Type B pancreatic cell (in vitro differentiated cells): Measurements from ENCODE around the gene PAQR4. TPM values are rescaled to one million over a fixed set of nuclear protein-coding genes. Genes with fewer than 3 reads are reported as not detected.

ENCODE experiments used
- DNase-seq: peaks from one replicate; pipeline ENCODE4 v3.0.0; 2021; ENCODE audit warnings: mixed read lengths; ENCODE audit not compliant: unreplicated experiment; ENCODE audit errors: extremely low spot score
- H3K27ac Mint-ChIP-seq: 2 replicates; pipeline ENCODE4 v1.8.0; 2021; ENCODE audit warnings: mild to moderate bottlenecking, mixed read lengths
- H3K27me3 Mint-ChIP-seq: 2 replicates; pipeline ENCODE4 v1.8.0; 2021; ENCODE audit warnings: mixed read lengths
- H3K36me3 Mint-ChIP-seq: 2 replicates; pipeline ENCODE4 v1.8.0; 2021; ENCODE audit warnings: mixed read lengths
- H3K4me1 Mint-ChIP-seq: one replicate; pipeline ENCODE4 v1.8.0; 2021; ENCODE audit warnings: mixed read lengths; ENCODE audit not compliant: unreplicated experiment
- H3K4me3 Mint-ChIP-seq: 2 replicates; pipeline ENCODE4 v1.8.0; 2021; ENCODE audit warnings: mild to moderate bottlenecking, mixed read lengths
- H3K9me3 Mint-ChIP-seq: 2 replicates; pipeline ENCODE4 v1.8.0; 2021; ENCODE audit warnings: mixed read lengths
- CTCF ChIP-seq: fragments of 200-600 bp; sonication (generic); conservative IDR thresholded peaks from 2 replicates; pipeline ENCODE4 v1.5.0; 2021; ENCODE audit warnings: antibody characterized with exemption, mild to moderate bottlenecking
- total RNA-seq: library from RNA; stranded (reverse); gene quantifications from 2 replicates; pipeline ENCODE4 v1.2.1, GENCODE V29; 2021; ENCODE audit warnings: low replicate concordance

The PAQR4 gene
- total RNA-seq, 1 donor from 2014 or later, result 23.8 TPM

- TF ChIP-seq CTCF, result no peak
- DNase-seq, result no peak
- H3K4me1 Mint-ChIP-seq, result peaks cover 36% of the 10 kb centered on the region
- peak overlapping the region; percentile 98 for H3K27ac Mint-ChIP-seq
- H3K4me3 Mint-ChIP-seq, result peak overlapping the region; percentile 94
- H3K36me3 Mint-ChIP-seq, result peaks cover 5% of the 10 kb centered on the region
- H3K9me3 Mint-ChIP-seq, result no peaks in the 10 kb centered on the region
- peaks cover 13% of the 10 kb centered on the region for H3K27me3 Mint-ChIP-seq
Measured at GRCh38 chr16:3022208-3022683, 53.1 kb downstream of the PAQR4 start.

- Mint-ChIP-seq H3K4me1 (peaks cover 36% of the 10 kb centered on the region), H3K27ac (peak overlapping the region; percentile 98), H3K36me3 (peaks cover 5% of the 10 kb centered on the region), H3K9me3 (no peaks in the 10 kb centered on the region), H3K4me3 (peak overlapping the region; percentile 94), H3K27me3 (peaks cover 12% of the 10 kb centered on the region)
- no peak for DNase-seq
- no peak for TF ChIP-seq CTCF
Measured at GRCh38 chr16:3022684-3023414, 53.7 kb downstream of the PAQR4 start.

Other genes with a start within 250 kb of the PAQR4 start
- gene PRSS27, start 249.1 kb upstream of the PAQR4 start, total RNA-seq, result 19.0 and 24.6 TPM in 2 replicates
- gene SRRM2, start 216.7 kb upstream of the PAQR4 start, total RNA-seq, result 620 and 749 TPM in 2 replicates
- 237 and 243 TPM in 2 replicates for gene ELOB, start 192.1 kb upstream of the PAQR4 start, total RNA-seq
- gene PRSS33, start 181.8 kb upstream of the PAQR4 start, total RNA-seq, result 0.39 and 2.4 TPM in 2 replicates
- not detected in 2 replicates for gene PRSS41, start 170.9 kb upstream of the PAQR4 start, total RNA-seq
- not detected in 2 replicates for gene PRSS21, start 152.1 kb upstream of the PAQR4 start, total RNA-seq
- gene ZG16B, start 139.0 kb upstream of the PAQR4 start, total RNA-seq, result 1.5 and 1.7 TPM in 2 replicates
- gene PRSS22, start 111.2 kb upstream of the PAQR4 start, total RNA-seq, result 42.5 and 56.8 TPM in 2 replicates
- gene FLYWCH2, start 86.1 kb upstream of the PAQR4 start, total RNA-seq, result 43.1 and 45.9 TPM in 2 replicates
- 17.8 and 28.6 TPM in 2 replicates for gene FLYWCH1, start 57.4 kb upstream of the PAQR4 start, total RNA-seq
- gene KREMEN2, start 5.1 kb upstream of the PAQR4 start, total RNA-seq, result 4.5 and 7.7 TPM in 2 replicates
- 25.1 and 42.3 TPM in 2 replicates for gene PKMYT1, start 11.1 kb downstream of the PAQR4 start, total RNA-seq
- 0.99 and 3.4 TPM in 2 replicates for gene CLDN9, start 43.6 kb downstream of the PAQR4 start, total RNA-seq
- 98.9 and 243 TPM in 2 replicates for gene CLDN6, start 48.8 kb downstream of the PAQR4 start, total RNA-seq
- 24.0 and 55.5 TPM in 2 replicates for gene TNFRSF12A, start 51.0 kb downstream of the PAQR4 start, total RNA-seq
- 34.8 and 49.4 TPM in 2 replicates for gene HCFC1R1, start 54.6 kb downstream of the PAQR4 start, total RNA-seq
- gene THOC6, start 54.7 kb downstream of the PAQR4 start, total RNA-seq, result 40.1 and 50.7 TPM in 2 replicates
- gene BICDL2, start 67.6 kb downstream of the PAQR4 start, total RNA-seq, result 15.2 and 28.6 TPM in 2 replicates
- gene MMP25, start 77.2 kb downstream of the PAQR4 start, total RNA-seq, result 0.14 TPM in 2 replicates
- gene IL32, start 96.3 kb downstream of the PAQR4 start, total RNA-seq, result 12.7 and 44.1 TPM in 2 replicates
- gene ZSCAN10, start 129.9 kb downstream of the PAQR4 start, total RNA-seq, result not detected in 2 replicates
- 15.0 and 18.2 TPM in 2 replicates for gene ZNF205, start 143.2 kb downstream of the PAQR4 start, total RNA-seq
- gene ZNF213, start 165.7 kb downstream of the PAQR4 start, total RNA-seq, result 11.6 and 13.3 TPM in 2 replicates
- gene OR1F1, start 218.9 kb downstream of the PAQR4 start, total RNA-seq, result 0.34 TPM in 1 of 2 replicates, not detected in the other